WTC11 (cell line): ENCODE data around the gene STAM. TPM values are rescaled to one million over a fixed set of nuclear protein-coding genes. Genes with fewer than 3 reads are reported as not detected.

Experiments used
- ATAC-seq: fragments of 200-7000 bp; cut with Tn5 transposase; 2 replicates; pipeline ENCODE4 v1.10.0; 2021; ENCODE audit warnings: mild to moderate bottlenecking, moderate library complexity
- CTCF ChIA-PET: fragments of 300-600 bp; sonication (Branson Sonifier 250); formaldehyde crosslinking; loops from one replicate; lab custom pipeline; 2021; ENCODE audit warnings: antibody characterized with exemption; lab: Charles Lee
- POLR2A ChIA-PET: fragments of 350-600 bp; sonication (Branson Sonifier 250); formaldehyde crosslinking; loops from one replicate; lab custom pipeline; 2021; ENCODE audit warnings: antibody characterized with exemption; lab: Charles Lee
- DNase-seq: peaks from one replicate; pipeline ENCODE4 v3.0.0; 2021; ENCODE audit warnings: low spot score
- H3K27ac Mint-ChIP-seq: 2 replicates; pipeline ENCODE4 v1.8.0; 2021; ENCODE audit warnings: mixed read lengths
- H3K27me3 Mint-ChIP-seq: 2 replicates; pipeline ENCODE4 v1.8.0; 2021; ENCODE audit warnings: low read depth, mild to moderate bottlenecking, moderate library complexity, mixed read lengths
- H3K36me3 Mint-ChIP-seq: 2 replicates; pipeline ENCODE4 v1.8.0; 2021; ENCODE audit warnings: mixed read lengths
- H3K4me1 Mint-ChIP-seq: 2 replicates; pipeline ENCODE4 v1.8.0; 2022; ENCODE audit warnings: mixed read lengths
- H3K4me3 Mint-ChIP-seq: 2 replicates; pipeline ENCODE4 v1.8.0; 2021; ENCODE audit warnings: mild to moderate bottlenecking, moderate library complexity, mixed read lengths
- H3K9me3 Mint-ChIP-seq: 2 replicates; pipeline ENCODE4 v1.8.0; 2021; ENCODE audit warnings: mixed read lengths
- ATF1 ChIP-seq: sonication (generic); formaldehyde crosslinking; IDR thresholded peaks from 2 replicates; pipeline ENCODE4 v1.8.1; 2023; ENCODE audit warnings: mild to moderate bottlenecking, moderate library complexity, missing genetic modification reagents
- CBFB ChIP-seq: sonication (generic); formaldehyde crosslinking; IDR thresholded peaks from 2 replicates; pipeline ENCODE4 v1.8.1; 2022; ENCODE audit warnings: mild to moderate bottlenecking, low read depth, missing genetic modification reagents
- CREM ChIP-seq: sonication (generic); formaldehyde crosslinking; IDR thresholded peaks from 2 replicates; pipeline ENCODE4 v1.8.1; 2022; ENCODE audit warnings: mild to moderate bottlenecking, missing genetic modification reagents, moderate library complexity
- ESRRA ChIP-seq: sonication (generic); formaldehyde crosslinking; IDR thresholded peaks from 2 replicates; pipeline ENCODE4 v1.8.1; 2022; ENCODE audit warnings: mild to moderate bottlenecking, missing genetic modification reagents, borderline replicate concordance
- GABPB1 ChIP-seq: sonication (generic); formaldehyde crosslinking; IDR thresholded peaks from 2 replicates; pipeline ENCODE4 v1.8.1; 2023; ENCODE audit warnings: mild to moderate bottlenecking, missing genetic modification reagents
- GTF2I ChIP-seq: fragments of 250-450 bp; sonication (Bioruptor Pico); conservative IDR thresholded peaks from 2 replicates; pipeline ENCODE4 v1.4.0; 2021; ENCODE audit warnings: mild to moderate bottlenecking
- HMGA2 ChIP-seq: fragments of 250-450 bp; sonication (Bioruptor Pico); IDR thresholded peaks from 2 replicates; pipeline ENCODE4 v1.4.0; 2021; ENCODE audit warnings: mild to moderate bottlenecking, moderate library complexity
- JAZF1 ChIP-seq: fragments of 250-450 bp; sonication (Bioruptor Pico); IDR thresholded peaks from 2 replicates; pipeline ENCODE4 v1.9.0; 2021; ENCODE audit warnings: moderate library complexity, mild to moderate bottlenecking, inconsistent platforms
- MAX ChIP-seq: sonication (generic); formaldehyde crosslinking; IDR thresholded peaks from 2 replicates; pipeline ENCODE4 v1.8.0; 2022; ENCODE audit warnings: mild to moderate bottlenecking, missing genetic modification reagents
- PREB ChIP-seq: sonication (generic); formaldehyde crosslinking; IDR thresholded peaks from 2 replicates; pipeline ENCODE4 v1.8.1; 2022; ENCODE audit warnings: mild to moderate bottlenecking, missing genetic modification reagents, moderate library complexity, borderline replicate concordance
- SOX15 ChIP-seq: fragments of 250-450 bp; sonication (Bioruptor Pico); IDR thresholded peaks from 2 replicates; pipeline ENCODE4 v1.9.0; 2021; ENCODE audit warnings: mild to moderate bottlenecking
- STAT6 ChIP-seq: sonication (generic); formaldehyde crosslinking; conservative IDR thresholded peaks from 2 replicates; pipeline ENCODE4 v1.8.1; 2023; ENCODE audit warnings: mild to moderate bottlenecking, low read depth, missing genetic modification reagents, moderate library complexity
- ZNF138 ChIP-seq: sonication (generic); formaldehyde crosslinking; conservative IDR thresholded peaks from 2 replicates; pipeline ENCODE4 v1.8.1; 2022; ENCODE audit warnings: mild to moderate bottlenecking, moderate library complexity, missing genetic modification reagents
- ZNF263 ChIP-seq: sonication (generic); formaldehyde crosslinking; IDR thresholded peaks from 2 replicates; pipeline ENCODE4 v1.8.1; 2022; ENCODE audit warnings: low read depth, mild to moderate bottlenecking, moderate library complexity, missing genetic modification reagents
- ZNF396 ChIP-seq: fragments of 250-450 bp; sonication (Bioruptor Pico); IDR thresholded peaks from 2 replicates; pipeline ENCODE4 v1.8.0; 2021; ENCODE audit warnings: mild to moderate bottlenecking, moderate library complexity, borderline replicate concordance
- total RNA-seq: library from RNA; stranded (reverse); gene quantifications from 3 replicates; pipeline ENCODE4 v1.2.3, GENCODE V29; 2021
- TF ChIP-seq, protein P1 (sequence below): sonication (generic); formaldehyde crosslinking; IDR thresholded peaks from 2 replicates; pipeline ENCODE4 v1.8.1; 2023; ENCODE audit warnings: mild to moderate bottlenecking, moderate library complexity, missing genetic modification reagents
- TF ChIP-seq, protein P2 (sequence below): fragments of 250-450 bp; sonication (Bioruptor Pico); IDR thresholded peaks from 2 replicates; pipeline ENCODE4 v1.9.0; 2021; ENCODE audit warnings: mild to moderate bottlenecking, borderline replicate concordance

Gene STAM
- total RNA-seq, 1 experiment from 2014 or later, result 24.2 TPM

DNA sequence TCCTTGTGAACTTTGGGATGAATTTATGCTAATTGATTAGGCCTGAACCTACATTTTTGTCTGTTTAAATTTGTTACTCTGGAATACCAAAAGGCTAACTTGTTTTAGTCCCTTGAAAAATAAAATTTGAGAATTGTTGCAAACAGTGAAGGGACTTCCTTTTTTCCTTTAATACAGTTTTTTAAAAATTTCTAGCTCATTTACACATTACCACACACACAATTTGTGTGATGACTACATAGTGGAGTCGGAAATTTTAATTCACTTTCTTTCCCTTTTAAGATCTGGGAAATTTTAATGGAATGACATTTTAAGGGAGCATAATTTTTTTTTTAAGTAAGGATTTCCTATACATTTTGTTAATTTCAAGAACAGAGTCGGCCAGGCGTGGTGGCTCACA lies 99.5 kb downstream of the STAM start:
- H3K27me3 Mint-ChIP-seq, result no peaks in the 10 kb centered on the region
- no peaks in the 10 kb centered on the region for H3K9me3 Mint-ChIP-seq
- DNase-seq (no peak), ATAC-seq (no peak)
- H3K4me1 Mint-ChIP-seq, result peaks cover 3% of the 10 kb centered on the region
- H3K27ac Mint-ChIP-seq, result no peak overlapping the region
- ChIA-PET CTCF (no interaction called here), POLR2A (interaction anchor here (0.7 kb wide), 1 partner anchor 127 kb away, joined by 3 read pairs; no protein-coding TSS in a partner anchor)
- H3K36me3 Mint-ChIP-seq, result no peaks in the 10 kb centered on the region
- H3K4me3 Mint-ChIP-seq, result no peak overlapping the region
- TF ChIP-seq CREM (no peak), ESRRA (no peak), ZNF396 (CRISPR knock-in tag) (no peak), ZNF263 (no peak), GTF2I (no peak), STAT6 (CRISPR knock-in tag) (no peak), PREB (no peak), MAX (CRISPR knock-in tag) (no peak), JAZF1 (CRISPR knock-in tag) (no peak), ZNF138 (CRISPR knock-in tag) (no peak), GABPB1 (CRISPR knock-in tag) (no peak)
- TF ChIP-seq, protein P1, sequence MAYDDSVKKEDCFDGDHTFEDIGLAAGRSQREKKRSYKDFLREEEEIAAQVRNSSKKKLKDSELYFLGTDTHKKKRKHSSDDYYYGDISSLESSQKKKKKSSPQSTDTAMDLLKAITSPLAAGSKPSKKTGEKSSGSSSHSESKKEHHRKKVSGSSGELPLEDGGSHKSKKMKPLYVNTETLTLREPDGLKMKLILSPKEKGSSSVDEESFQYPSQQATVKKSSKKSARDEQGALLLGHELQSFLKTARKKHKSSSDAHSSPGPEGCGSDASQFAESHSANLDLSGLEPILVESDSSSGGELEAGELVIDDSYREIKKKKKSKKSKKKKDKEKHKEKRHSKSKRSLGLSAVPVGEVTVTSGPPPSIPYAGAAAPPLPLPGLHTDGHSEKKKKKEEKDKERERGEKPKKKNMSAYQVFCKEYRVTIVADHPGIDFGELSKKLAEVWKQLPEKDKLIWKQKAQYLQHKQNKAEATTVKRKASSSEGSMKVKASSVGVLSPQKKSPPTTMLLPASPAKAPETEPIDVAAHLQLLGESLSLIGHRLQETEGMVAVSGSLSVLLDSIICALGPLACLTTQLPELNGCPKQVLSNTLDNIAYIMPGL, result no peak
- TF ChIP-seq, protein P2, sequence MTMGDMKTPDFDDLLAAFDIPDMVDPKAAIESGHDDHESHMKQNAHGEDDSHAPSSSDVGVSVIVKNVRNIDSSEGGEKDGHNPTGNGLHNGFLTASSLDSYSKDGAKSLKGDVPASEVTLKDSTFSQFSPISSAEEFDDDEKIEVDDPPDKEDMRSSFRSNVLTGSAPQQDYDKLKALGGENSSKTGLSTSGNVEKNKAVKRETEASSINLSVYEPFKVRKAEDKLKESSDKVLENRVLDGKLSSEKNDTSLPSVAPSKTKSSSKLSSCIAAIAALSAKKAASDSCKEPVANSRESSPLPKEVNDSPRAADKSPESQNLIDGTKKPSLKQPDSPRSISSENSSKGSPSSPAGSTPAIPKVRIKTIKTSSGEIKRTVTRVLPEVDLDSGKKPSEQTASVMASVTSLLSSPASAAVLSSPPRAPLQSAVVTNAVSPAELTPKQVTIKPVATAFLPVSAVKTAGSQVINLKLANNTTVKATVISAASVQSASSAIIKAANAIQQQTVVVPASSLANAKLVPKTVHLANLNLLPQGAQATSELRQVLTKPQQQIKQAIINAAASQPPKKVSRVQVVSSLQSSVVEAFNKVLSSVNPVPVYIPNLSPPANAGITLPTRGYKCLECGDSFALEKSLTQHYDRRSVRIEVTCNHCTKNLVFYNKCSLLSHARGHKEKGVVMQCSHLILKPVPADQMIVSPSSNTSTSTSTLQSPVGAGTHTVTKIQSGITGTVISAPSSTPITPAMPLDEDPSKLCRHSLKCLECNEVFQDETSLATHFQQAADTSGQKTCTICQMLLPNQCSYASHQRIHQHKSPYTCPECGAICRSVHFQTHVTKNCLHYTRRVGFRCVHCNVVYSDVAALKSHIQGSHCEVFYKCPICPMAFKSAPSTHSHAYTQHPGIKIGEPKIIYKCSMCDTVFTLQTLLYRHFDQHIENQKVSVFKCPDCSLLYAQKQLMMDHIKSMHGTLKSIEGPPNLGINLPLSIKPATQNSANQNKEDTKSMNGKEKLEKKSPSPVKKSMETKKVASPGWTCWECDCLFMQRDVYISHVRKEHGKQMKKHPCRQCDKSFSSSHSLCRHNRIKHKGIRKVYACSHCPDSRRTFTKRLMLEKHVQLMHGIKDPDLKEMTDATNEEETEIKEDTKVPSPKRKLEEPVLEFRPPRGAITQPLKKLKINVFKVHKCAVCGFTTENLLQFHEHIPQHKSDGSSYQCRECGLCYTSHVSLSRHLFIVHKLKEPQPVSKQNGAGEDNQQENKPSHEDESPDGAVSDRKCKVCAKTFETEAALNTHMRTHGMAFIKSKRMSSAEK (CRISPR knock-in tag), result no peak

DNA sequence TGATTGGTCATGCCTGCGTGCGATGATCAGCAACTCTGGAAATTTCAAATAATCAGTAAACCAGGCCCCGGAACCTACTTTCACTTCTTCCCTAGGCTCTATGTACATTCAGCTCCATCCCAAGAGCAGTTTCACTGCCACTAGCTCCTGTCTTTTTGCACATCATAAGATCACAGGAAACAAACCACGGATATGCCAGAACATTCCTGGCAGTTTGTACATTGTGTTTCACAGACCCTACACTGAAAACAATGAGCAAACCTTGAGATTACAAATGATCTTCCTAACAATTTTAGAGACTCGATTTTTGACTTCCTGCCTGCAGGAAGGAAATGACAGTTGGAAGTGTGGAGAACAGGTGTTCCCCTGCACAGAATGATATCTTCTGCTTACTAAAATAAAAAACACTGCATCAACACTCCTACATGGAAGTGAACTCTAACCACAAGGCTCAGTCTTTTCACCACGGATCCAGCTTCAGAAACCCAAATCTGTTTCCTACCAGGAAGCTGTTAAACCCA lies 100.5 kb downstream of the STAM start:
- ChIA-PET POLR2A (interaction anchor here (0.6 kb wide), 1 partner anchor 77 kb away, joined by 3 read pairs; no protein-coding TSS in a partner anchor), CTCF (no interaction called here)
- DNase-seq (no peak), ATAC-seq (no peak)
- no peaks in the 10 kb centered on the region for H3K27me3 Mint-ChIP-seq
- H3K4me1 Mint-ChIP-seq, result peaks cover 3% of the 10 kb centered on the region
- no peak overlapping the region for H3K27ac Mint-ChIP-seq
- H3K9me3 Mint-ChIP-seq, result no peaks in the 10 kb centered on the region
- no peak overlapping the region for H3K4me3 Mint-ChIP-seq
- no peak for TF ChIP-seq HMGA2
- TF ChIP-seq ATF1 (CRISPR knock-in tag), result no peak
- no peak for TF ChIP-seq CREM
- no peak for TF ChIP-seq SOX15
- TF ChIP-seq CBFB (CRISPR knock-in tag), result no peak
- H3K36me3 Mint-ChIP-seq, result no peaks in the 10 kb centered on the region
